Type B pancreatic cell (in vitro differentiated cells): Measurements from ENCODE around the gene C17orf75. TPM values are rescaled to one million over a fixed set of nuclear protein-coding genes. Genes with fewer than 3 reads are reported as not detected.
"Not testable (repeated sequence)": the region's sequence is repeated elsewhere in the genome, so short reads cannot be mapped to it uniquely, and the experiment has no call there.

Source experiments
- DNase-seq: peaks from one replicate; pipeline ENCODE4 v3.0.0; 2021; ENCODE audit warnings: mixed read lengths; ENCODE audit not compliant: unreplicated experiment; ENCODE audit errors: extremely low spot score
- H3K27ac Mint-ChIP-seq: 2 replicates; pipeline ENCODE4 v1.8.0; 2021; ENCODE audit warnings: mild to moderate bottlenecking, mixed read lengths
- H3K27me3 Mint-ChIP-seq: 2 replicates; pipeline ENCODE4 v1.8.0; 2021; ENCODE audit warnings: mixed read lengths
- H3K36me3 Mint-ChIP-seq: 2 replicates; pipeline ENCODE4 v1.8.0; 2021; ENCODE audit warnings: mixed read lengths
- H3K4me1 Mint-ChIP-seq: one replicate; pipeline ENCODE4 v1.8.0; 2021; ENCODE audit warnings: mixed read lengths; ENCODE audit not compliant: unreplicated experiment
- H3K4me3 Mint-ChIP-seq: 2 replicates; pipeline ENCODE4 v1.8.0; 2021; ENCODE audit warnings: mild to moderate bottlenecking, mixed read lengths
- H3K9me3 Mint-ChIP-seq: 2 replicates; pipeline ENCODE4 v1.8.0; 2021; ENCODE audit warnings: mixed read lengths
- total RNA-seq: library from RNA; stranded (reverse); gene quantifications from 2 replicates; pipeline ENCODE4 v1.2.1, GENCODE V29; 2021; ENCODE audit warnings: low replicate concordance
- TF ChIP-seq, protein P1 (sequence below): fragments of 200-600 bp; sonication (generic); conservative IDR thresholded peaks from 2 replicates; pipeline ENCODE4 v1.5.0; 2021; ENCODE audit warnings: antibody characterized with exemption, mild to moderate bottlenecking

C17orf75 gene
- total RNA-seq, 1 donor from 2014 or later = 31.0 TPM

DNA sequence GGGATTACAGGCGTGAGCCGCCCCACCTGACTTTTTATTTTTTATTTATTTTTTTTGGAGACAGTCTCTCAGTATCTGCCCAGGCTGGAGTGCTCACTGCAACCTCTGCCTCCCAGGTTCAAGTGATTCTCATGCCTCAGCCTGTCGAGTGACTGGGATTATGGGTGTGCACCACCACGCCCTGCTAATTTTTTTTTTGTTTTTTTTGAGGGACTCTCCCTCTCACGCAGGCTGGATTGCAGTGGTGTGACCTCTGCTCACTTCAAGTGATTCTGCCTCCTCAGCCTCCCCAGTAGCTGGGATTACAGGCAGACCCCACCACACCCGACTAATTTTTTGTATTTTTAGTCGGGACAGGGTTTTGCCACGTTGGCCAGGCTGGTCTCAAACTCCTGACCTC lies 15.6 kb upstream of the C17orf75 start:
- H3K4me1 Mint-ChIP-seq = peaks cover 23% of the 10 kb centered on the region

DNA sequence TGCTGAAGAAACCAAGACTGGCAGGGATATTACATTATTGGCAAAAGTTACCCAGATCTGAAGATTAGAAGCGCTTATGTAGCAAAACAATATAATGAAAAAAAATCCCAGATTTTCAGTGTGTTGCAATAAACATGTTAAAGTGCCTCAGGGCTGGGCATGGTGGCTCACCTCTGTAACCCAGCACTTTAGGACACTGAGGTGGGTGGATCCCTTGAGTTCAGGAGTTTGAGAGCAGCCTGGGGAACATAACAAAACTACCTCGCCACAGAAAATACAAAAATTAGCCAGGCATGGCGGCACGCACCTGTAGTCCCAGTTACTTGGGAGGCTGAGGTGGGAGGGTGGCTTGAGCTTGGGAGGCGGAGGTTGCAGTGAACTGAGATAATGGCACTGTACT lies 14.8 kb upstream of the C17orf75 start:
- Mint-ChIP-seq H3K27ac (no peak overlapping the region), H3K9me3 (no peaks in the 10 kb centered on the region), H3K36me3 (peaks cover 30% of the 10 kb centered on the region), H3K4me1 (peaks cover 28% of the 10 kb centered on the region), H3K27me3 (no peaks in the 10 kb centered on the region), H3K4me3 (no peak overlapping the region)
- no peak for DNase-seq
- TF ChIP-seq, protein P1, sequence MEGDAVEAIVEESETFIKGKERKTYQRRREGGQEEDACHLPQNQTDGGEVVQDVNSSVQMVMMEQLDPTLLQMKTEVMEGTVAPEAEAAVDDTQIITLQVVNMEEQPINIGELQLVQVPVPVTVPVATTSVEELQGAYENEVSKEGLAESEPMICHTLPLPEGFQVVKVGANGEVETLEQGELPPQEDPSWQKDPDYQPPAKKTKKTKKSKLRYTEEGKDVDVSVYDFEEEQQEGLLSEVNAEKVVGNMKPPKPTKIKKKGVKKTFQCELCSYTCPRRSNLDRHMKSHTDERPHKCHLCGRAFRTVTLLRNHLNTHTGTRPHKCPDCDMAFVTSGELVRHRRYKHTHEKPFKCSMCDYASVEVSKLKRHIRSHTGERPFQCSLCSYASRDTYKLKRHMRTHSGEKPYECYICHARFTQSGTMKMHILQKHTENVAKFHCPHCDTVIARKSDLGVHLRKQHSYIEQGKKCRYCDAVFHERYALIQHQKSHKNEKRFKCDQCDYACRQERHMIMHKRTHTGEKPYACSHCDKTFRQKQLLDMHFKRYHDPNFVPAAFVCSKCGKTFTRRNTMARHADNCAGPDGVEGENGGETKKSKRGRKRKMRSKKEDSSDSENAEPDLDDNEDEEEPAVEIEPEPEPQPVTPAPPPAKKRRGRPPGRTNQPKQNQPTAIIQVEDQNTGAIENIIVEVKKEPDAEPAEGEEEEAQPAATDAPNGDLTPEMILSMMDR = no peak

More for the DNA sequence above, 15.6 kb upstream of the C17orf75 start:
- H3K4me3 Mint-ChIP-seq = no peak overlapping the region
- no peak overlapping the region for H3K27ac Mint-ChIP-seq
- TF ChIP-seq, protein P1 = no peak
- H3K27me3 Mint-ChIP-seq = no peaks in the 10 kb centered on the region
- peaks cover 29% of the 10 kb centered on the region for H3K36me3 Mint-ChIP-seq
- DNase-seq = no peak
- no peaks in the 10 kb centered on the region for H3K9me3 Mint-ChIP-seq

DNA sequence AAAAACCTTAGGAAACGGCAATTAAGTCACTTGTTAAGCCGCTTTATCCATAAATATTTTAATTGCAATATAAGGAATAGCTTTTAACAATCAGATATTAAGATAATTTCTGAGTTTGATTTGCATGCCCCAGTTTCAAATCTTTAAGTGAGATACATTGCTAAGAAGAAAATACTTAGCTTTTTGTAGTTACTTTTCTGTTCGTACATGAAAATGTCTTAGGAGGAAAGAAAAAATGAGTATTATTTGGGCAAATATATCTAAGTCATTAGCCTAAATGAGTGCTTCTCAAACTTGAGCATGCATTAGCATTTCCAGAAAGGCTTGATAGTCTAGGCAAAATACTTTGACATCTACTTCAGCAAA lies 14.4 kb upstream of the C17orf75 start:
- H3K27me3 Mint-ChIP-seq = no peaks in the 10 kb centered on the region
- DNase-seq = no peak
- no peaks in the 10 kb centered on the region for H3K9me3 Mint-ChIP-seq
- peaks cover 28% of the 10 kb centered on the region for H3K4me1 Mint-ChIP-seq
- H3K36me3 Mint-ChIP-seq = peaks cover 33% of the 10 kb centered on the region
- TF ChIP-seq, protein P1 = no peak
- H3K27ac Mint-ChIP-seq = no peak overlapping the region
- H3K4me3 Mint-ChIP-seq = no peak overlapping the region

DNA sequence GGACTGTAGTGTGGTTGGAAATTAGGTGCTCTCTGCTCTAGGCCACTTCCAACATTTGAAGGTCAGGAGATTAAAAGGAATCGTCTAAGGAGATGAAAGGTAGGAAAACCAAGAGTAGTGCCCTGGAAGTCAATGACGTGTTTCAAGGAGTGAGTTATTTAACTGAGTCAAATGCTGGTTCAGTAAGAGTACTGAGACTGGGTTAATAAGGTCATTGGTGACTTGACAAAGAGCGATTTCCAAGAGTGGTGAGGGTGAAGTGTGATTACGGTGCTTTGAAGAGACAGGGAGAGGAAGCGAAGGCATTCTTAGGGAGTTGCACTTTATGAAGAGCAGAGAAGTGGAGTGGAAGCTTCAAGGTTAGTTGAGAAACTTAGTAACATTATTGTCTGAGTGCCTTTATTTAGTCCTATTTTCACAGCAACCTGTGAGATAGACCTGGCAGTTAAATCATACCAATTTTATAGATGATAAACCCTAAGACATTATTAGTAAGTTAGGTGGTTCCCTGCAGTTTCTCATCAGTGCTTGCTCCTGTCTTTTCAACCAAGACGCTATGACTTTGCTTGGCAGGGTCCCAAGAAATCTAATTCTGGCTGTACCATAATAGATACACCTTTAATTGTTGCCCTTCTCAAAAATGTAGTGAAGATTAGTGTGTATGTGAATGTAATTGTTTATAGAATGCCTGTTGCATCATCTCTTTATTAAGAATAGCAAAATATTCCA lies 13.8 kb upstream of the C17orf75 start:
- peaks cover 32% of the 10 kb centered on the region for H3K36me3 Mint-ChIP-seq
- TF ChIP-seq, protein P1 = no peak
- no peaks in the 10 kb centered on the region for H3K9me3 Mint-ChIP-seq
- no peak for DNase-seq
- peak overlapping the region; percentile 29 for H3K27ac Mint-ChIP-seq
- peak overlapping the region; percentile 36 for H3K4me3 Mint-ChIP-seq
- H3K4me1 Mint-ChIP-seq = peaks cover 28% of the 10 kb centered on the region
- H3K27me3 Mint-ChIP-seq = no peaks in the 10 kb centered on the region

DNA sequence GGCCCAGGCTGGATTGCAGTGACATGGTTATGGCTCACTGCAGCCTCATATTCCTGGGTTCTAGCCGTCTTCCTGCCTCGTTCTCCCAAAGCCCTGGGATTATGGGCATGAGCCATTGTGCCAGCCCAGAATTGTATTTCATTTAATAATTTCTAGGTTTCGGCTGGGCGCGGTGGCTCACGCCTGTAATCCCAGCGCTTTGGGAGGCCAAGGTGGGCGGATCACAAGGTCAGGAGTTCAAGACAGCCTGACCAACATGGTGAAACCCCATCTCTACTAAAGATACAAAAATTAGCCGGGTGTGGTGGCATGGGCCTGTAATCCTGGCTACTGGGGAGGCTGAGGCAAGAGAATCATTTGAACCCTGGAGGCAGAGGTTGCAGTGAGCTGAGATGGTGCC lies 10.8 kb upstream of the C17orf75 start:
- not testable (repeated sequence) for DNase-seq, H3K9me3 Mint-ChIP-seq, H3K27me3 Mint-ChIP-seq
- Mint-ChIP-seq H3K27ac (peak overlapping the region; percentile 46), H3K4me3 (peak overlapping the region; percentile 99), H3K36me3 (peaks cover 36% of the 10 kb centered on the region), H3K4me1 (peaks cover 32% of the 10 kb centered on the region)

DNA sequence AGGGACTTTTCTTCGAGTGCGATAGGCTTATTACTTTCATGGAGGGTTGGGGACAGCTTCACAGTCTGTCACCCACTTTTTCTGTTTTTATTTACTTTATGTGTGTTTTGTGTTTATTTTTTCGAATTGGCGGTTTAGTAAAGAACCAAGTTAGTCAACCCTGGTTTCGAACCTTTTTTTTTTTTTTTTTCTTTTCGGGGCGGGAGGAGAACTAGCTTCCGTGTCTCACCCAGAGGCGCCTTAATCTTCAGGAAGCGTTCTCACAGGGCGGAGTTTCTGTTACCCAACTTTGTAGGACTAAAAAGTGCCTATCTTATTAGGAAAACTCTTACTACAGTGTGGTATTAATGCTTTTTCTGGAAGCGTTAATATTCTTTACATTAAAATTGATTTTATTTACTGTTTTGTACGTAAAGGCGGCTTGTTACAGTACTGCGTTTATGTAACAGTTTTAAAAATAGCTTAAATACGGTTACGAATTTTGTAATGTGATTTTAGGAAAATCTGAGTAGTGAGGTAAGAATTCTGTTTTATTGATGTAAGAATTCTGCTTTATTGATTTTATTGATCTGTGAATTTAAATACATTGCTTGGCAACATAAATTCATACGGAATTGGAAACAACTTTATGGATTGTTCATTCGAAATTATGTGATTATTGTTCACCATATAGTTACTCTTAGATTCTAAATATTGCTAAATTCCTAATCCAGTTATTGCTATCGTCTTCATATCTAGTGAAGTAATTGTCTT lies 8.9 kb upstream of the C17orf75 start:
- peak overlapping the region; percentile 99 for H3K4me3 Mint-ChIP-seq
- H3K27me3 Mint-ChIP-seq = no peaks in the 10 kb centered on the region
- TF ChIP-seq, protein P1 = peak; percentile 28
- H3K27ac Mint-ChIP-seq = peak overlapping the region; percentile 100
- H3K9me3 Mint-ChIP-seq = no peaks in the 10 kb centered on the region
- peaks cover 26% of the 10 kb centered on the region for H3K4me1 Mint-ChIP-seq
- no peak for DNase-seq
- peaks cover 36% of the 10 kb centered on the region for H3K36me3 Mint-ChIP-seq
